GM12875 (cell line): ENCODE measurements around the gene TAF9.
"Not testable (repeated sequence)": the region's sequence is repeated elsewhere in the genome, so short reads cannot be mapped to it uniquely, and the experiment has no call there.

Experiments used
- H3K4me3 ChIP-seq: one replicate; pipeline ENCODE4 v1.5.1; 2011; ENCODE audit warnings: low read depth, low read length, control low read depth
- CTCF ChIP-seq: IDR thresholded peaks from 2 replicates; pipeline ENCODE4 v1.5.1; 2011; ENCODE audit warnings: low read depth, mild to moderate bottlenecking, control low read depth, inconsistent platforms, low read length, moderate library complexity, borderline replicate concordance; ENCODE audit not compliant: insufficient read depth

TAF9 gene

GRCh38 chr5:69335341-69335935, 33.9 kb downstream of the TAF9 start:
- no peak overlapping the region for H3K4me3 ChIP-seq
- TF ChIP-seq CTCF: no peak

GRCh38 chr5:69334793-69335268, 34.5 kb downstream of the TAF9 start:
- H3K4me3 ChIP-seq: no peak overlapping the region
- peak; percentile 85 for TF ChIP-seq CTCF

GRCh38 chr5:69333668-69334315, 35.5 kb downstream of the TAF9 start:
- not testable (repeated sequence) for H3K4me3 ChIP-seq

GRCh38 chr5:69331528-69332445, 37.5 kb downstream of the TAF9 start:
- peak overlapping the region; percentile 70 for H3K4me3 ChIP-seq
- TF ChIP-seq CTCF: no peak

GRCh38 chr5:69329905-69330489, 39.3 kb downstream of the TAF9 start:
- TF ChIP-seq CTCF: no peak
- H3K4me3 ChIP-seq: no peak overlapping the region

- no peak for TF ChIP-seq CTCF
- no peak overlapping the region for H3K4me3 ChIP-seq
Measured at GRCh38 chr5:69326365-69326764, 43.0 kb downstream of the TAF9 start.

- no peak overlapping the region for H3K4me3 ChIP-seq
- no peak for TF ChIP-seq CTCF
Measured at GRCh38 chr5:69317391-69317790, 51.9 kb downstream of the TAF9 start.
